ENCODE results near the gene CSNK1A1L. TPM values are rescaled to one million over a fixed set of nuclear protein-coding genes. Genes with fewer than 3 reads are reported as not detected.

The CSNK1A1L gene
- total RNA-seq, 1 donor from 2014 or later, result not detected

DNA sequence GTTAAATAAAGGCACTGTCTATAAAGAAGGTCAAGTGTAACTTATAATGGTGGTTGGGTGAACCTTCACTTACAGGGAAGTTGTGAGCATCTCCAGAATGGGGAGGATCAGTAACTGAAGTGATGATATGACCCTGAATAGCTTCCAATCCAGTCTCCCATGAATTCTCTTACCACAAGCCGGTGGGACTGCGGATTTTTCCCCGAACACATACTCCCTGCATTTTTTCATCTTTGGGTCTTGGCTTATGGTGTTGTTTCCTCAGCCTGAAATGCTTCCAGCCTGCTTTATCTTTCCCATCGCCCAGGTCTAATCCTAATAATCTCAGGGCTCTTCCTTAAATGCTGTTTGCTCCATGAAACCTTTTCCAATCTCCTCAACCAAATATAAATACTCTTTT lies 2.0 kb upstream of the CSNK1A1L start:
- TF ChIP-seq, protein P1, sequence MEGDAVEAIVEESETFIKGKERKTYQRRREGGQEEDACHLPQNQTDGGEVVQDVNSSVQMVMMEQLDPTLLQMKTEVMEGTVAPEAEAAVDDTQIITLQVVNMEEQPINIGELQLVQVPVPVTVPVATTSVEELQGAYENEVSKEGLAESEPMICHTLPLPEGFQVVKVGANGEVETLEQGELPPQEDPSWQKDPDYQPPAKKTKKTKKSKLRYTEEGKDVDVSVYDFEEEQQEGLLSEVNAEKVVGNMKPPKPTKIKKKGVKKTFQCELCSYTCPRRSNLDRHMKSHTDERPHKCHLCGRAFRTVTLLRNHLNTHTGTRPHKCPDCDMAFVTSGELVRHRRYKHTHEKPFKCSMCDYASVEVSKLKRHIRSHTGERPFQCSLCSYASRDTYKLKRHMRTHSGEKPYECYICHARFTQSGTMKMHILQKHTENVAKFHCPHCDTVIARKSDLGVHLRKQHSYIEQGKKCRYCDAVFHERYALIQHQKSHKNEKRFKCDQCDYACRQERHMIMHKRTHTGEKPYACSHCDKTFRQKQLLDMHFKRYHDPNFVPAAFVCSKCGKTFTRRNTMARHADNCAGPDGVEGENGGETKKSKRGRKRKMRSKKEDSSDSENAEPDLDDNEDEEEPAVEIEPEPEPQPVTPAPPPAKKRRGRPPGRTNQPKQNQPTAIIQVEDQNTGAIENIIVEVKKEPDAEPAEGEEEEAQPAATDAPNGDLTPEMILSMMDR (IDR thresholded peaks at IDR 0.05), result no peak
- Histone ChIP-seq H3K36me3 (no peaks in the 10 kb centered on the region), H3K4me1 (peaks cover 0 to 5% of the 10 kb centered on the region in 2 donors), H3K27me3 (no peaks in the 10 kb centered on the region), H3K9me3 (no peaks in the 10 kb centered on the region), H3K27ac (no peak overlapping the region), H3K4me3 (no peak overlapping the region)
- DNase-seq (ENCODE audit: low spot score in 2 of 2), result no peak
- intact Hi-C loops (cut with DNase I), result no loop called here

DNA sequence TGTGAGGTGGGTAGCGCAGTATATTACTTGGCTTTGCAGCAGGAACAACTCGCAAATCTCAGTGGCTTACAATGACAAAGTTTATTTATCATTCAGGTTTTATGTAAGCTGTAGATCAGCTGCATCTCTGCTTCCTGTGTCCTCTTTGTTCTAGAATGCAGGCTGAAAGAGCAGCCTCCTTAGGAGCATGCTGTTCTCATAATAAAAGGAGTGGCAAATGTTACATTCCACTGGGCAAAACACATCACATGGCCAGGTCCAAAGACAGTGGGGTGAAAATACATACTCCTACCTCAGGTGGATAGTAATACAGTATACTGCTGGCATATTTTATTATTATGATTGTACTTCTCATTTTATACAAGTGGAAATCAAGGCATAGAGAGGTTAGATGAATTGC lies 1.2 kb upstream of the CSNK1A1L start:
- DNase-seq (ENCODE audit: low spot score in 2 of 2), result no peak
- Histone ChIP-seq H3K36me3 (no peaks in the 10 kb centered on the region), H3K9me3 (no peaks in the 10 kb centered on the region), H3K4me3 (no peak overlapping the region), H3K27me3 (no peaks in the 10 kb centered on the region), H3K27ac (no peak overlapping the region), H3K4me1 (peaks cover 0 to 5% of the 10 kb centered on the region in 2 donors)
- intact Hi-C loops (cut with DNase I), result no loop called here
- TF ChIP-seq, protein P1 (IDR thresholded peaks at IDR 0.05), result no peak

DNA sequence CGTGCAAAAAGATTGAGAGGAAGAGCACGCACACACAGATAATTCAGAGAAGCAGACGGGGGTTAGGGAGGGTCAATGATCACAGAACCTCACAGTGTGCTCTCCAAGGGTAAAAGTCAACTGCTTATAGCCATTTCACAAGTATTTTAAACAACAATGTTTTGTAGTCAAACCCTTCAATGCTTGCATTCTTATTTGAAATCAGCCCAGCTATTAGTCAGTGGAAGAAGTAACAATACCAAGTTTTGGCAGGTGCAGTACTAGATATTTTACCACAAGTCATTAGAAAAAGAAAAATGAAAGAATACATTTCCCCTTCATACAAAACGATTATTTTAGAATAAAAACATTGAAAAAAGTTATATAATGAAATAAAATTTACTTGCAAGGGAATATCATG lies 2.6 kb downstream of the CSNK1A1L start:
- no peaks in the 10 kb centered on the region for H3K36me3 ChIP-seq
- no peak for DNase-seq (ENCODE audit: low spot score in 2 of 2)
- no peak overlapping the region for H3K4me3 ChIP-seq
- H3K9me3 ChIP-seq, result no peaks in the 10 kb centered on the region
- intact Hi-C loops (cut with DNase I), result no loop called here
- TF ChIP-seq, protein P1 (IDR thresholded peaks at IDR 0.05), result no peak
- H3K27ac ChIP-seq, result no peak overlapping the region
- no peaks in the 10 kb centered on the region for H3K4me1 ChIP-seq
- no peaks in the 10 kb centered on the region for H3K27me3 ChIP-seq

DNA sequence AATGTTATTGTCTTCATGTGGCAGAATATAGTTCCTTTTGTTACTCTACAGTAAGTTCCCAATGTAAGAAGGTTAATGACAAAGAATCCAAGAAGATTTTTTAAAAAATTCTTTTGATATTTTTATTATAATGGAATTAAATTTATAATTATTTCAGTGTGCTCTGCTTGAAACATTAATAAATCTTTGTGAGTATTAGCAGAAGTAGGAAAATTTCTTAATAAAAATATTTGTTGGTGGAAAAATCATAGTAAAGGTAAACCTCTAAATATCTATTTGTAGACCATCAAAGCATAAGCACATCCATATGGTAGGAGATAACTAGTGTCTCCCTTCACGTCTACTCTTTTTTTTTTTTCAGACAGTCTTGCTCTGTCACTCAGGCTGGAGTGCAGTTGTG lies 4.3 kb downstream of the CSNK1A1L start:
- no peak for DNase-seq (ENCODE audit: low spot score in 2 of 2)
- Histone ChIP-seq H3K9me3 (no peaks in the 10 kb centered on the region), H3K27ac (no peak overlapping the region), H3K4me1 (no peaks in the 10 kb centered on the region), H3K36me3 (no peaks in the 10 kb centered on the region), H3K27me3 (no peaks in the 10 kb centered on the region), H3K4me3 (no peak overlapping the region)
- intact Hi-C loops (cut with DNase I), result no loop called here
- TF ChIP-seq, protein P1 (IDR thresholded peaks at IDR 0.05), result no peak

DNA sequence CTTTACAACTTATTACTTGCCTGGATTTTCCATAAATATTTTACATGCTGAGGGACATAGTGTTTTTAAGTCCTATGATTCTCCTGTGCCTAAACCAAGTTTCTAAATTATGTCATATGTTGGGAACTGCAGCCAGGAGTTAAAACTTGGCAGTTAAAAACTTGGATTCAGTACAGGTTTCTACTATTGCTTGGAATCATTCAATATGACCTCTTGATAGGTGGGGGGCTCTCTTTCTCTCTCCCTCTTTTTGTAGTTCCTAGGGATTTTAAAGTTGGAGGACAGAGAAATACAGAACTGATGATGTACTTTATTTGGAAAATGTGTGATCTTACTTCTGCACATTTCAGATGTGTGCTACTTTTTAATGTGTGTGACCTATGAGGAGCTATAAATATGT lies 4.7 kb downstream of the CSNK1A1L start:
- Histone ChIP-seq H3K36me3 (no peaks in the 10 kb centered on the region), H3K4me3 (no peak overlapping the region), H3K4me1 (no peaks in the 10 kb centered on the region), H3K27ac (no peak overlapping the region), H3K27me3 (no peaks in the 10 kb centered on the region), H3K9me3 (no peaks in the 10 kb centered on the region)
- TF ChIP-seq, protein P1 (IDR thresholded peaks at IDR 0.05), result no peak
- intact Hi-C loops (cut with DNase I), result no loop called here
- no peak for DNase-seq (ENCODE audit: low spot score in 2 of 2)

DNA sequence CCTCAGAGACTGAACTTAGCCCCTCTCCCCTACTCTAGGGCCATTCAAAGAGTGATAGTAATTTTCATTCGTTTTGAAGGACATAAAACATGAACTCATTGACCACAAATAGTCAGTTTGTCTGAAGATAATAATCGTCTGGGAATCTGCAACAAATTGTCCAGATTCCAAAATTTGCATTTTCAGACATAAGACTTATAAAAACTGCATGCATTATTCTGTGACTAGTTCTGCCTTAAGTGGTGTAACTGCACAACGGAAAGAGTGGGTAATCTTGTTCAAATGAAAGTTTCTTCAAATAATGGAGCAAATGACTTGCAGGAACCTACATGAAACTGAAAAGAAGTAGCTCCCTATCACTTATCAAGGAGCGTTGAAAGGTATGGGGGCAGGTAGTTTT lies 8.4 kb downstream of the CSNK1A1L start:
- intact Hi-C loops (cut with DNase I), result no loop called here
- H3K4me3 ChIP-seq, result no peak overlapping the region
- no peak overlapping the region for H3K27ac ChIP-seq
- DNase-seq (ENCODE audit: low spot score in 2 of 2), result no peak
- TF ChIP-seq, protein P1 (IDR thresholded peaks at IDR 0.05), result no peak
- no peaks in the 10 kb centered on the region for H3K36me3 ChIP-seq
- H3K27me3 ChIP-seq, result no peaks in the 10 kb centered on the region
- H3K9me3 ChIP-seq, result no peaks in the 10 kb centered on the region
- H3K4me1 ChIP-seq, result no peaks in the 10 kb centered on the region

Data from ascending aorta (tissue), 2 donors.